H1 (cell line): ENCODE measurements around the gene PARD3. TPM values are rescaled to one million over a fixed set of nuclear protein-coding genes. Genes with fewer than 3 reads are reported as not detected.

Experiments used
- BCL11A ChIP-seq, 2 experiments: IDR thresholded peaks; one replicate each; pipeline ENCODE4 v1.6.1; 2011; ENCODE audit warnings: low read depth in 2 of 2, low read length in 2 of 2, mild to moderate bottlenecking in 2 of 2
- CBX8 ChIP-seq: fragments of 300-800, 300-1000 bp; sonication (generic); IDR thresholded peaks from 2 replicates; pipeline ENCODE4 v1.7.1; 2016; ENCODE audit warnings: low read depth, low read length, borderline replicate concordance
- JUN ChIP-seq: IDR thresholded peaks from 2 replicates; pipeline ENCODE4 v1.6.1; 2011; ENCODE audit warnings: low read depth, mild to moderate bottlenecking, improper control_type of control experiment, low read length
- KDM4A ChIP-seq: IDR thresholded peaks from one replicate; pipeline ENCODE4 v1.7.1; 2012; ENCODE audit warnings: low read depth, mild to moderate bottlenecking, moderate library complexity, low read length, inconsistent platforms; ENCODE audit not compliant: severe bottlenecking
- PHF8 ChIP-seq: fragments of 200-600 bp; sonication (generic); conservative IDR thresholded peaks from 2 replicates; pipeline ENCODE4 v1.7.1; 2012; ENCODE audit warnings: low read depth, mild to moderate bottlenecking, inconsistent platforms, low read length, moderate library complexity
- RFX5 ChIP-seq: IDR thresholded peaks from 2 replicates; pipeline ENCODE4 v1.6.1; 2011; ENCODE audit warnings: low read depth, low read length, improper control_type of control experiment, borderline replicate concordance
- RNF2 ChIP-seq: fragments of 200-900, 300-1000 bp; sonication (generic); IDR thresholded peaks from 2 replicates; pipeline ENCODE4 v1.7.1; 2016; ENCODE audit warnings: borderline replicate concordance, low read depth, mild to moderate bottlenecking, antibody characterized with exemption, low read length; ENCODE audit not compliant: poor library complexity, severe bottlenecking; ENCODE audit errors: missing control alignments
- polyA plus RNA-seq, 7 experiments: library from polyadenylated mRNA; depleted of rRNA in 3 of 7; stranded (reverse) in 5 of 7; unstranded in 2 of 7; fragments of >200 nt in 5 of 7; fragments of 200-250 nt in 2 of 7; gene quantifications; 1 replicate in 5 of 7; 2 replicates in 1 of 7; 4 replicates in 1 of 7; pipeline versions ENCODE4 v1.2.1 to v1.2.3, GENCODE V29; 2011 to 2013; ENCODE audit warnings: missing spikeins in 2 of 7, mixed read lengths in 2 of 7
- total RNA-seq: library from RNA; stranded (reverse); fragmentation: NEBNext Ultra II Directional; extraction: Animal tissue kit (Norgen Biotek cat#: 25700); gene quantifications from 2 replicates; pipeline ENCODE4 v1.2.1, GENCODE V29; 2021

The PARD3 gene
- total and polyA plus RNA-seq, 2 of the 8 experiments (the other 6 are each of a cell fraction or from before 2014, with no cell fraction given), result 19.7 to 49.1 TPM

- TF ChIP-seq RNF2 (no peak), BCL11A (IDR thresholded peaks at IDR 0.05; ENCODE audit: low read depth in 2 of 2, low read length in 2 of 2) (no peak), KDM4A (no peak), RFX5 (no peak), CBX8 (no peak), PHF8 (no peak), JUN (no peak)
These were observed 498.9 kb downstream of the PARD3 start (continued) for GRCh38 chr10:34316154-34316553.
